Peyer's patch (tissue), 4 donors: Measurements from ENCODE around the gene CTNNA2.

Experiments used
- CTCF ChIP-seq, 6 experiments: fragments of 450-650 bp in 4 of 6; fragments of 200-600 bp in 2 of 6; sonication (generic) in 1 of 6; IDR thresholded peaks; one replicate each; pipeline ENCODE4 v1.5.1; 2017 to 2019; ENCODE audit warnings: antibody characterized with exemption in 6 of 6, mild to moderate bottlenecking in 3 of 6, moderate library complexity in 1 of 6
- POLR2A ChIP-seq, 2 donors: fragments of 450-650 bp; IDR thresholded peaks; one replicate each; pipeline ENCODE4 v1.5.1; 2017; ENCODE audit warnings: antibody characterized with exemption in 2 of 2, mild to moderate bottlenecking in 2 of 2, moderate library complexity in 2 of 2

DNA sequence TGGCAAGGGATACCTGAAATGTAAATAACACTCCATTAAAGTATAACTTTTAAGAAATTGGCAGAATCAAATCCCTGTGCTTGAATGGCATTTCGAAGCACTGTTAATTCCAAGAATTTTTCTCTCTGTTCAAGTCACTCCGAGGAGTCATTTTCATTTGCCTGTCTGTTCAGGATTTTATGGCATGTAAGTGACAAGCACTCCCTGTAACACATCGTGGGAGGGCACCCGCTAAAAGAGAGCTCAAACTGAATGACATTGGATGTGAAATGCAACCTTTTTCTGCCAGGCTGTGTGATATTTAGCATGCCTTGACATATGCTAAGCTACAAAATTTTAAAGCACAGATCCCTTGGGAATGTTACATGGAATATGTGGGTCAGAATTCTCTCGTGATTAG lies 452.1 kb downstream of the CTNNA2 start:
- TF ChIP-seq CTCF (IDR thresholded peaks at IDR 0.05) (no peak), POLR2A (IDR thresholded peaks at IDR 0.05) (no peak)
